Measurements from ENCODE around the gene PRODH2. TPM values are rescaled to one million over a fixed set of nuclear protein-coding genes. Genes with fewer than 3 reads are reported as not detected.

Gene PRODH2
- total and polyA plus RNA-seq, 5 donors: not detected

- Histone ChIP-seq H3K27ac (ENCODE audit: low read length) (peak overlapping the region; percentile 95), H3K4me1 (ENCODE audit: control insufficient read depth, insufficient read depth, low read length) (peaks cover 2% of the 10 kb centered on the region), H3K4me3 (ENCODE audit: low read length) (no peak overlapping the region), H3K27me3 (ENCODE audit: control insufficient read depth, insufficient read depth) (no peaks in the 10 kb centered on the region), H3K9me3 (ENCODE audit: control insufficient read depth, low read length) (no peaks in the 10 kb centered on the region)
- ATAC-seq (no peak), DNase-seq (peak in 1 of 3 donors; percentile 67)
- WGBS: 77% methylated on average over 13 of the region's 13 CpGs
- intact Hi-C loops (cut with DNase I): loop anchor here in 1 of 4 donors (10.0 kb wide), 1 partner anchor 180 kb away; the partner anchor contains the start of gene LRFN3
Observed at GRCh38 chr19:35754370-35755130, 58.1 kb downstream of the PRODH2 start.

- ATAC-seq (no peak), DNase-seq (peak in 1 of 3 donors; percentile 58)
- 87% methylated on average over 20 of the region's 20 CpGs for WGBS
- Histone ChIP-seq H3K27ac (ENCODE audit: low read length) (no peak overlapping the region), H3K9me3 (ENCODE audit: control insufficient read depth, low read length) (no peaks in the 10 kb centered on the region), H3K4me3 (ENCODE audit: low read length) (no peak overlapping the region), H3K27me3 (ENCODE audit: control insufficient read depth, insufficient read depth) (no peaks in the 10 kb centered on the region), H3K4me1 (ENCODE audit: control insufficient read depth, insufficient read depth, low read length) (peaks cover 2% of the 10 kb centered on the region)
- intact Hi-C loops (cut with DNase I): loop anchor here in 1 of 4 donors (10.0 kb wide), 1 partner anchor 181 kb away; the partner anchor contains the start of gene LRFN3
Observed at GRCh38 chr19:35753634-35754369, 58.8 kb downstream of the PRODH2 start.

- Histone ChIP-seq H3K4me3 (ENCODE audit: low read length) (no peak overlapping the region), H3K27ac (ENCODE audit: low read length) (no peak overlapping the region), H3K9me3 (ENCODE audit: control insufficient read depth, low read length) (no peaks in the 10 kb centered on the region), H3K4me1 (ENCODE audit: control insufficient read depth, insufficient read depth, low read length) (peaks cover 2% of the 10 kb centered on the region), H3K27me3 (ENCODE audit: control insufficient read depth, insufficient read depth) (no peaks in the 10 kb centered on the region)
- peak in 2 of 3 donors; percentile 51 to 53 for DNase-seq
- intact Hi-C loops (cut with DNase I): loop anchor here in 1 of 4 donors (10.0 kb wide), 1 partner anchor 182 kb away; the partner anchor contains the start of gene LRFN3
- no peak for ATAC-seq
- WGBS: 93% methylated on average over 20 of the region's 20 CpGs
Observed at GRCh38 chr19:35752746-35753350, 59.8 kb downstream of the PRODH2 start.

GRCh38 chr19:35751839-35752745, 60.6 kb downstream of the PRODH2 start:
- peaks cover 2% of the 10 kb centered on the region for H3K4me1 ChIP-seq (ENCODE audit: control insufficient read depth, insufficient read depth, low read length)
- no peaks in the 10 kb centered on the region for H3K9me3 ChIP-seq (ENCODE audit: control insufficient read depth, low read length)
- H3K4me3 ChIP-seq (ENCODE audit: low read length): no peak overlapping the region
- DNase-seq: peak in 1 of 3 donors; percentile 51
- WGBS: 88% methylated on average over 14 of the region's 14 CpGs
- ATAC-seq: no peak
- no peak overlapping the region for H3K27ac ChIP-seq (ENCODE audit: low read length)
- H3K27me3 ChIP-seq (ENCODE audit: control insufficient read depth, insufficient read depth): no peaks in the 10 kb centered on the region
- intact Hi-C loops (cut with DNase I): loop anchor here in 1 of 4 donors (10.0 kb wide), 1 partner anchor 183 kb away; the partner anchor contains the start of gene LRFN3

GRCh38 chr19:35750167-35750566, 62.5 kb downstream of the PRODH2 start:
- H3K27ac ChIP-seq (ENCODE audit: low read length): no peak overlapping the region

More at GRCh38 chr19:35750167-35750566, 62.5 kb downstream of the PRODH2 start:
- Histone ChIP-seq H3K9me3 (ENCODE audit: control insufficient read depth, low read length) (no peaks in the 10 kb centered on the region), H3K4me1 (ENCODE audit: control insufficient read depth, insufficient read depth, low read length) (peaks cover 2% of the 10 kb centered on the region), H3K4me3 (ENCODE audit: low read length) (no peak overlapping the region), H3K27me3 (ENCODE audit: control insufficient read depth, insufficient read depth) (no peaks in the 10 kb centered on the region)
- intact Hi-C loops (cut with DNase I): loop anchor here in 1 of 4 donors (10.0 kb wide), 1 partner anchor 185 kb away; the partner anchor contains the start of gene LRFN3
- no peak for ATAC-seq
- 89% methylated on average over 5 of the region's 5 CpGs for WGBS
- no peak for DNase-seq

Other genes starting within 250 kb of the PRODH2 start
- gene ATP4A, start 249.2 kb downstream of the PRODH2 start, total RNA-seq: not detected
- gene ATP4A, start 249.2 kb downstream of the PRODH2 start, polyA plus RNA-seq: not detected
- gene PMIS2, start 226.7 kb downstream of the PRODH2 start, total RNA-seq: not detected
- gene PMIS2, start 226.7 kb downstream of the PRODH2 start, polyA plus RNA-seq: not detected
- gene HAUS5, start 200.1 kb downstream of the PRODH2 start, total RNA-seq: 1 to 10 TPM; 3.1 to 5.6 (median 4.8) TPM
- gene HAUS5, start 200.1 kb downstream of the PRODH2 start, polyA plus RNA-seq: 4.5 TPM
- 10 to 100 TPM; 52.0 to 57.9 (median 54.2) TPM for gene RBM42, start 183.8 kb downstream of the PRODH2 start, total RNA-seq
- gene RBM42, start 183.8 kb downstream of the PRODH2 start, polyA plus RNA-seq: 50.9 TPM
- 1 to 10 TPM in 1 of 4 donors, under 1 TPM in 2, not detected in 1; 0.41 to 1.0 (median 0.59) TPM for gene ETV2, start 171.1 kb downstream of the PRODH2 start, total RNA-seq
- gene ETV2, start 171.1 kb downstream of the PRODH2 start, polyA plus RNA-seq: 0.77 TPM
- 1,000 to 10,000 TPM in 3 of 4 donors, 100 to 1,000 TPM in 1; 899 to 1,285 (median 1,111) TPM for gene COX6B1, start 164.5 kb downstream of the PRODH2 start, total RNA-seq
- 3,084 TPM for gene COX6B1, start 164.5 kb downstream of the PRODH2 start, polyA plus RNA-seq
- not detected for gene UPK1A, start 146.3 kb downstream of the PRODH2 start, total RNA-seq
- gene UPK1A, start 146.3 kb downstream of the PRODH2 start, polyA plus RNA-seq: not detected
- not detected for gene ZBTB32, start 108.3 kb downstream of the PRODH2 start, total RNA-seq
- gene ZBTB32, start 108.3 kb downstream of the PRODH2 start, polyA plus RNA-seq: not detected
- 10 to 100 TPM; 14.7 to 19.1 (median 17.8) TPM for gene KMT2B, start 94.8 kb downstream of the PRODH2 start, total RNA-seq
- 13.8 TPM for gene KMT2B, start 94.8 kb downstream of the PRODH2 start, polyA plus RNA-seq
- 1 to 10 TPM; 1.8 to 6.3 (median 4.4) TPM for gene IGFLR1, start 70.4 kb downstream of the PRODH2 start, total RNA-seq
- gene IGFLR1, start 70.4 kb downstream of the PRODH2 start, polyA plus RNA-seq: 4.7 TPM
- gene U2AF1L4, start 67.4 kb downstream of the PRODH2 start, total RNA-seq: 10 to 100 TPM; 19.6 to 31.3 (median 22.8) TPM
- gene U2AF1L4, start 67.4 kb downstream of the PRODH2 start, polyA plus RNA-seq: 32.3 TPM
- 10 to 100 TPM; 40.0 to 50.4 (median 43.8) TPM for gene PSENEN, start 67.2 kb downstream of the PRODH2 start, total RNA-seq
- 69.7 TPM for gene PSENEN, start 67.2 kb downstream of the PRODH2 start, polyA plus RNA-seq
- 10 to 100 TPM in 2 of 4 donors, 1 to 10 TPM in 2; 8.2 to 14.6 (median 10.3) TPM for gene LIN37, start 64.3 kb downstream of the PRODH2 start, total RNA-seq
- gene LIN37, start 64.3 kb downstream of the PRODH2 start, polyA plus RNA-seq: 17.9 TPM
- gene HSPB6, start 55.8 kb downstream of the PRODH2 start, total RNA-seq: 100 to 1,000 TPM; 107 to 207 (median 148) TPM
- gene HSPB6, start 55.8 kb downstream of the PRODH2 start, polyA plus RNA-seq: 209 TPM
- gene PROSER3, start 54.7 kb downstream of the PRODH2 start, total RNA-seq: 10 to 100 TPM in 1 of 4 donors, 1 to 10 TPM in 3; 5.6 to 10.3 (median 7.4) TPM
- 6.4 TPM for gene PROSER3, start 54.7 kb downstream of the PRODH2 start, polyA plus RNA-seq
- gene ARHGAP33, start 37.3 kb downstream of the PRODH2 start, total RNA-seq: 10 to 100 TPM in 1 of 4 donors, 1 to 10 TPM in 3; 1.5 to 11.8 (median 4.9) TPM
- gene ARHGAP33, start 37.3 kb downstream of the PRODH2 start, polyA plus RNA-seq: 4.3 TPM
- not detected for gene NPHS1, start 39.7 kb upstream of the PRODH2 start, total RNA-seq
- not detected for gene NPHS1, start 39.7 kb upstream of the PRODH2 start, polyA plus RNA-seq
- gene KIRREL2, start 44.1 kb upstream of the PRODH2 start, total RNA-seq: not detected
- gene KIRREL2, start 44.1 kb upstream of the PRODH2 start, polyA plus RNA-seq: not detected
- 10 to 100 TPM; 18.0 to 26.3 (median 21.0) TPM for gene APLP1, start 55.7 kb upstream of the PRODH2 start, total RNA-seq
- gene APLP1, start 55.7 kb upstream of the PRODH2 start, polyA plus RNA-seq: 33.2 TPM
- 10 to 100 TPM in 1 of 4 donors, 1 to 10 TPM in 3; 4.4 to 10.7 (median 6.3) TPM for gene NFKBID, start 87.7 kb upstream of the PRODH2 start, total RNA-seq
- 6.4 TPM for gene NFKBID, start 87.7 kb upstream of the PRODH2 start, polyA plus RNA-seq
- gene HCST, start 89.7 kb upstream of the PRODH2 start, total RNA-seq: 1 to 10 TPM; 2.3 to 4.4 (median 2.7) TPM
- gene HCST, start 89.7 kb upstream of the PRODH2 start, polyA plus RNA-seq: 2.6 TPM
- gene TYROBP, start 95.5 kb upstream of the PRODH2 start, total RNA-seq: 10 to 100 TPM; 37.2 to 52.6 (median 43.3) TPM
- 36.7 TPM for gene TYROBP, start 95.5 kb upstream of the PRODH2 start, polyA plus RNA-seq
- 10 to 100 TPM in 1 of 4 donors, 1 to 10 TPM in 3; 8.2 to 10.8 (median 9.0) TPM for gene LRFN3, start 123.5 kb upstream of the PRODH2 start, total RNA-seq
- gene LRFN3, start 123.5 kb upstream of the PRODH2 start, polyA plus RNA-seq: 8.4 TPM
- gene SDHAF1, start 182.3 kb upstream of the PRODH2 start, total RNA-seq: 10 to 100 TPM; 10.9 to 14.9 (median 13.3) TPM
- gene SDHAF1, start 182.3 kb upstream of the PRODH2 start, polyA plus RNA-seq: 11.2 TPM
- gene SYNE4, start 196.0 kb upstream of the PRODH2 start, total RNA-seq: under 1 TPM in 3 of 4 donors, not detected in 1; 0.12 to 0.25 (median 0.14) TPM
- 0.18 TPM for gene SYNE4, start 196.0 kb upstream of the PRODH2 start, polyA plus RNA-seq
- 10 to 100 TPM in 3 of 4 donors, 1 to 10 TPM in 1; 8.8 to 16.3 (median 12.0) TPM for gene ALKBH6, start 201.4 kb upstream of the PRODH2 start, total RNA-seq
- 18.0 TPM for gene ALKBH6, start 201.4 kb upstream of the PRODH2 start, polyA plus RNA-seq
- 10 to 100 TPM in 3 of 4 donors, 1 to 10 TPM in 1; 8.7 to 11.3 (median 10.3) TPM for gene CLIP3, start 220.0 kb upstream of the PRODH2 start, total RNA-seq
- 4.8 TPM for gene CLIP3, start 220.0 kb upstream of the PRODH2 start, polyA plus RNA-seq
- 1 to 10 TPM; 1.6 to 4.5 (median 3.9) TPM for gene THAP8, start 241.4 kb upstream of the PRODH2 start, total RNA-seq
- gene THAP8, start 241.4 kb upstream of the PRODH2 start, polyA plus RNA-seq: 6.6 TPM
- gene WDR62, start 242.1 kb upstream of the PRODH2 start, total RNA-seq: 10 to 100 TPM in 1 of 4 donors, 1 to 10 TPM in 3; 2.8 to 16.3 (median 8.0) TPM
- gene WDR62, start 242.1 kb upstream of the PRODH2 start, polyA plus RNA-seq: 10.6 TPM